GM19452 (cell line): ENCODE results near the gene DACT2.
"Not testable (repeated sequence)": the region's sequence is repeated elsewhere in the genome, so short reads cannot be mapped to it uniquely, and the experiment has no call there.

Source experiments
- ATAC-seq: cut with Tn5 transposase; IDR thresholded peaks from one replicate; pipeline ENCODE4 v1.9.1; 2021; ENCODE audit not compliant: unreplicated experiment

DACT2 gene

GRCh38 chr6:168326294-168327261, 7.0 kb upstream of the DACT2 start:
- no peak for ATAC-seq

DNA sequence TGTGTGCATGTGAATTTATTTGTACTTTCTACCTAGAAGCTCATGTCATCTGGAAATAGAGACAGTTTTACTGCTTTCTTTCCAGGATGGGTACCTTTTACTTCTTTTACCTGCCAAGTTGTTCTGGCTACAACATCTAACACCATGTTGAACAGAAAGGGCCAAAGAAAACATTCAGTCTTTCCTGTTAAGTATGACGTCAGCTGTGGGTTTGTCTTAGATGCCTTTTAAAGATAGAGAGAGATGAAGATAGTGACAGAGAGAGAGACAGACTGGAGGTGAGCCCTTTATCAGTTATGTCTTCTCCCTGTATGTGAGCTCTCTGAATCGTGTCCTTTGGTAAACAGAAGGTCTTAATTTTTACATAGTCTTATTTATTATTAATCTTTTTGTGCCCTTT, 3.4 kb upstream of the DACT2 start:
- ATAC-seq: no peak

- ATAC-seq: no peak
These were observed 1.1 kb upstream of the DACT2 start for GRCh38 chr6:168320634-168321033.

DNA sequence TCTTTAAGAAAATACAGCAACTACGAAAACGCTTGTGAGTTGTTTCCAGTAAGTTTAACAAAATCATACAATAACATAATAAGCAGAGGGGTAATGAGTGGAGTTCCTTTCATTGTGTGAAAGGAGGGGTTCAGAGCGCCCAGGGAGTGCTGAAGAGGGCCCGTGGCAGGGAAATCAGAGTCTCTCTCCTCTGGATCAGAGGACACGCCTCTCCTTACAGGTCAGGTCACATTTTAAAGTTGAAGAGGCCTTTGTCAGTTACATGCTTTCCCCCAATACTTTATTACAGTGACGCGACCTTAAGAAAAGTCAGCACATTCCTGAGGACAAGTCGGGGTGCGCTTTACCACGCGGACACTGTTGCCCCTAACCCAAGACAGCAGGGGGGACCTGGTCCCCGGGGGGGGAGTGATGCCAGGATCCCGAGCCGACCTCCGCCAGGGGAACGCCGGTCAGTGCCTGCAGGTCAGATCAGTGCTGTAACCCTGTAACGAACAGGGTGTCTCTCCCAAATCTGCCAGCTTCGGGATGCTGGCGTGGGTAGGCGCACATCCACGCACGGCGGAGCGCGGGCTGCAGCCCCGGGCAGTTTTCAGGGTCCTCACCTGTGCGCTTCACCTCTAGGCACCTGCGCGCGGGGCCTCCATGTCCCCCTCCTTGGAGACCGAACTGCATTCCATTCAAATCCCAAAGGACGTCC, 848 bp downstream of the DACT2 start:
- ATAC-seq: no peak

DNA sequence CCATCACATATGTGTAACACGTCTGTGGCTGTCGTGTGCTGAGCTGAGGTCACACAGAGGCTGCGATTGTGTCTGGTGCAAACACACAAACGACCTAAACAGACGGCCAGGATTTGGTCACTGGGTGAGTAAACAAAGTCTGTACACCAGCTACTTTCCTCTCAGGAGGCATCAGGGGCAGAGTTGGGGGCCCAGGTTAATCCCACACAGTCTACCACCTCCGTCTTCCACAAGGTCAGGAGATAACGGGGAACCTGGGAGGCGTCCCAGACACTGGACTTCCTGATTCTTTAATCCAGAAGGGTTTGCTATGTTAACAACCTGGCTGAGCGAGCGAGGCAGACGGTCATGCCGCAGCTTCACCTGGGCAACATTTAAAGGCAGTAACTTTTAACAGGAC, 1.5 kb downstream of the DACT2 start:
- no peak for ATAC-seq

DNA sequence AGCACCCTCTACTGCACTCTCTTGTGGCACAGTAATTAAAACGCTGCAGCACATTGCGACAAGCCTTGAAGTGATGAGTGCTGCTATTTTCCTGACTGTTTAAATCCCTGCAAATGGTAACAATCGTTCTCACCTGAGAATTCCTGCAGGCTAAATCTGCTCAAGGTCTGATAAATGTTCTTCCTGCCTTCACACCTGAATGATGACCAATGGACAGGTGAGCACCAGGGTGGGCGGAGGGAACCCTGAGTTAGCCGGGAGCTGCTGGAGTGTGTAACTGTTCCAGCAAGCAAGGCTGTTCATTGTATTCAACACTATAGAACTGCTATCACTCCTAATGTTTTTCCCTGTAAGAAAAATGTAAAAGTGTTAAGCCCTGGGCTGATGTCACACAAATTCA, 4.0 kb downstream of the DACT2 start:
- ATAC-seq: no peak

GRCh38 chr6:168314948-168315347, 4.6 kb downstream of the DACT2 start:
- ATAC-seq: no peak

- ATAC-seq: no peak
These were observed 5.6 kb downstream of the DACT2 start for GRCh38 chr6:168314021-168314420.

GRCh38 chr6:168313431-168314011, 6.1 kb downstream of the DACT2 start:
- no peak for ATAC-seq

DNA sequence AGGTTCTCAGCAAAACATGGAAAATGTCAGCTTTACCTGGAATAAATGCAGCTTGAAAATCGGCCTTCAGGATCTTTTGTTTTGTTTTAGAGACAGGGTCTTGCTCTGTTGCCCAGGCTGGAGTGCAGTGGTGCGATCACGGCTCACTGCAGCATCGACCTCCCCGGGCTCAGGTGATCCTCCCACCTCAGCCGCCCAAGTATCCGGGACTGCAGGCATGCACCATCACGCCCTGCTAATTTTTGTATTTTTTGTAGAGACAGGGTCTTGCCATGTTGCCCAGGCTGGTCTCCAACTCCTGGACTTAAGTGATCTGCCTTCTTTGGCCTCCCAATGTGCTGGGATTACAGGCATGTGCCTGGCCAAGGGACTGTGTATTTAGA, 7.5 kb downstream of the DACT2 start:
- not testable (repeated sequence) for ATAC-seq

DNA sequence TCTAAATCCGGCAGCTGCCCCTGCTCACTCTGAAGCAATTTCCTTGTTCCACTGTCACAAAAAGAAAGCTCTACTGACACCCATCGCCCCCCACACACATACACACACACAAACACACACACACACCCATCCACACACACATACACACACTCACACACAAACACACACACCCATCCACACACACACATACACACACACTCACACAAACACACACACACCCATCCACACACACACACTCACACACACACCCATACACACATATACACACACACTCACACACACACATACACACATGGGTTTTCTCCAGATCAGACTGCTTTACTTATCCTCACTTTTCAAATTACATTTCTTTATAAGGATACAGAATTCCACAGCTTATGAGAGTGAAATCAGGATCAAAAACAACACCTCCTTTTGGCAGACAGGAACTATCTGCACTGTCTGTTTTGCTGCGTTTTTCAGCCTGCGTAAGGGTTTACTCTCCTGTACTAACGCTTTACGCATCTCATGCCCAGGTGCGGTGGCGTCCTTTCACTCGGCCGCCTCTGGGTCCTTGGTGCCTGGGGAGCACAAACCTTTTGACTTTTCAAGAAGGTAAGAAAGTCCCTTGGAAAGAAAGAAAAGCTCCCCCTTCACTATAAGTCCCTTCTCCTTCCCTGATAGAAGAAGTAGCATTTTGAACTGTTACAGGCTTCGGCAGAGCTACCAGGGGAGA, 8.0 kb downstream of the DACT2 start:
- no peak for ATAC-seq

DNA sequence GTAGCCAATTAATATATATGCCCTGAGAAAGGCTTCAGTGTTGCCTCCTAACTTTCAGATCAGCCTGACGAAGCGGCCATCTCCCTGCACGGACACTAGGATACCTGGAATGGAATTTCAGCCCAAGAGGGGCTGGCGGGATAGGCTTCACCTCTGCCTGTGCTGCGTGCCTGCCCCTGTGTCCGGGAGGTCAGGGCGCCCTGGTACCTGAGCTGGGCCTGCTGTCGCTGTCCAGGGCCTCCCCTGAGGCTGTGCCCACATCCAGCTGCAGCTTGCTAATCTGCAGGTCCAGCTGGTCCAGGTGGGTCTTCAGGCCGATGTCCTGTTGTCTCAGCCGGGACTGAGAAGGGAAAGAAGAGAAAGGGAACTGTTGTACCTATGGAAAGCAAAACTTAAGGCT, 8.6 kb downstream of the DACT2 start:
- ATAC-seq: no peak

GRCh38 chr6:168310403-168310802, 9.2 kb downstream of the DACT2 start:
- ATAC-seq: no peak

DNA sequence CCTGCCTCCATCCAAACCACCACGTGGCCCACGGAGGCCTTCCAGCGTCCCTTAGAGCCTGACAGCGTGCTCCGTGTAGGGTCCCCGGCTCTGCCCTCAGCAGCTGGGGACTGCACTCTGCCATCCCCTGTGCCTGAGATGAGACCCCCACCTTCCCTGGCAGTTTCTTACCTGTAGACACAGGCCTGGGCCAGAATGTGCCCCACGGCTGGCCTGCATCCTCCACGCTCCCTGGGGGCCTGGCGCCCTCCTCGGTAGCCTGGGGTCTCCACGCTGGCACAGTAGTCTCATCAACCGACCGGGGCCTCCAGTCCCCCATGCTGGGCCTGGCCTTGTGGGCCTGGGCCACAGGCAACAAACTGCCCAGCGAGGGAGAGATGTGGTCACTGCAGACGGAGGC, 9.6 kb downstream of the DACT2 start:
- no peak for ATAC-seq

- no peak for ATAC-seq
These were observed 10.4 kb downstream of the DACT2 start for GRCh38 chr6:168309183-168309582.

DNA sequence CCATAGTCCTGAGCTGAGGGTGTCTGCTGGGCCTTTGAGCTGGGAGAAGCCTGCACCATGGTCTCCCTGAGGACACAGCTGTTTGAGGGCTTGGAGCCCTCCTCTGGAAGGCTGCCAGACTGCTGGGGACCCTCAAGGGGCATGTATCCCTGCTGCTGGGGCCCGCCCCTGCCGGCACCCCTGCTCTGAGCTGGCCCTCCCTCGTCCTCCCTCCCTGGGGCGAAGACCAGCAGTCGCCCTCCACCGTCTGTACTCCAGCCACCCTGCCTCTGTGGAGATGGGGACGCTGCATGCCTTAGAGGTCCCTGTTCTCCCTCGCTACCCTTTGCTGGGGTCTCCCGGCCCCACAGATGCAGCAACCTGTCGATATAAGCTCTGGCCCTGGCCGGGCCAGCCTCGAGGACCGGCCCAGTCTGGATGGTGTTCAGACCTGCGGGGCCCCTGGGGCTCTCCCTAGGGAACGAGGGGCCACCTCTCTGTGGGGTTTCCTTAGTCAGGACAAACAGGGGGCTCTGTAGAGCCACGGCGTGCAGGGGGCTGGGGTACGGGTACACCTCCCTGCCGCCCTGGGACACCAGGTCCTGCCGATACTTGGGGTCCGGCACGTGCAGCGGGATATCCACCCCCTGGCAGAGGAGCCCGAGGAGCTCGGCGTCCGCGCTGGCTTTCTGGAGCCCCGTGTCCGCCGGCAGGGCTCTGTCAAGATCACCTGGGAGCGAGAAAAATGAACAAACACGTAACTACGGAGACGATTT, 11.0 kb downstream of the DACT2 start:
- no peak for ATAC-seq

- ATAC-seq: no peak
These were observed 11.9 kb downstream of the DACT2 start for GRCh38 chr6:168307695-168308021.

DNA sequence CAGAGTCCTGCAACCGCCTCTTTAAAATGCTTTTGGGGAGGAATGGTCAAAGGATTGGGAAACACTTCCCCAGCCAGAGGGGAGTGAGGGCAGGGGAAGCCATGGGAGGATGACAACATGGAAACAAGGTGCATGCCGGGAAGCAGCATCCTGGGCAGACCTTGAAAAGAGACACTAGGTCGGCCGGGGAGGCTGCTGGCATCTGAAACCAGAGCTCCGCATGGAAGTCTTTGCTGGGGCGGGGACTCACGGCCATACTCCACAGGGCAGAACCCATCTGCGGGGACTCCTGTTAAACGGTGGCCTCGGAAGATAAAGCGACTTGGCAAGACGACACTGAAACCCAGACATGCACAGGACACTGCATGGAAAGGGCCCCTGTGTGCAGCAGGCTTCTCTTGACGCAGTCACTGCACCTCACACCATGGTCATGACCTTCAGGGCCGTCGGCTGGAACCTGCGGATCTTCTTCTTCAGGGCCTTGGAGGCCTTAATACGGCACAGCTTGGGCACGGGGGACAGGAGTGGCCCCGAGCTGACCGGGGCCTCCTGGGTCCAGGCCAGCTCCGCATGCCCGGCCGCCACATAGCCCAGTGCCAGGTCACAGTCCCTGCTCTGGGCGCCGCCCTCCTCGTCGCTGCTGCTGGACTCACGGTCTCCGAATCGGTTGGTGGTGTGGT, 12.4 kb downstream of the DACT2 start:
- ATAC-seq: no peak

DNA sequence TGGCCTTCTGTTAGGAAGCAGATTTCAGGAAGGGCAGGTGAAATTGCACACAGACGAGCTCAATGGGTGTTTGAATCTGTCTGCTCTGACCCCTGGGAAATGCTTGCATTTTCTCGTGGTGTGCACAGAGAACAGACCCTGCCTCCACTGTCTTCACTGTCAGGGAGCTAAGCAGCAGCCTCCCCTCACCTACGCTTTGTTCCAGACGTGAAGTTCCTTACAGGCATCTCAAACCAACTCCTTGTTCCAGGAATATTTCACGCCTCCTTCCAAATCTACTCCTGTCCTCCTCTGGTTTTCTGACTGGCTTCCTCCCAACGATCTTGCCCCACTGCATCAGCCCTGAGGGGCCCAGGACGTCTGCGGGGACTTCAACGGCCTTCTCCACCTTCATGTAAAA, 13.7 kb downstream of the DACT2 start:
- no peak for ATAC-seq

- no peak for ATAC-seq
These were observed 14.4 kb downstream of the DACT2 start for GRCh38 chr6:168305096-168305749.
